NCI-H2081 (cell line): ENCODE results near the gene CHN1.

Experiments used
- DNase-seq, 2 experiments: peaks; one replicate each; lab custom pipeline; 2025; lab: John Stamatoyannopoulos, UW

CHN1 gene

GRCh38 chr2:174768557-174768956, 236.6 kb downstream of the CHN1 start:
- no peak for DNase-seq

- no peak for DNase-seq
These were observed 238.9 kb downstream of the CHN1 start for GRCh38 chr2:174766271-174766670.

- DNase-seq, result no peak
These were observed 239.6 kb downstream of the CHN1 start for GRCh38 chr2:174765576-174765975.

GRCh38 chr2:174764280-174765255, 240.6 kb downstream of the CHN1 start, which contains the start of gene CHRNA1:
Gene CHRNA1 (minus strand): TSS chr2:174764472. CDS start chr2:174764394, 78 bp downstream.
- peak in 1 of 2 experiments; percentile 63 for DNase-seq

- DNase-seq, result no peak
These were observed 241.4 kb downstream of the CHN1 start for GRCh38 chr2:174763780-174764179.

GRCh38 chr2:174762464-174762863, 242.7 kb downstream of the CHN1 start:
- DNase-seq, result no peak

- no peak for DNase-seq
These were observed 243.3 kb downstream of the CHN1 start for GRCh38 chr2:174761837-174762236.

GRCh38 chr2:174760845-174761473, 244.2 kb downstream of the CHN1 start:
- DNase-seq, result no peak

- DNase-seq, result no peak
These were observed 245.7 kb downstream of the CHN1 start for GRCh38 chr2:174759381-174760065.

- DNase-seq, result no peak
These were observed 248.4 kb downstream of the CHN1 start for GRCh38 chr2:174756743-174757142.

- DNase-seq, result no peak
These were observed 252.0 kb downstream of the CHN1 start for GRCh38 chr2:174753038-174753633.

GRCh38 chr2:174752403-174753037, 252.7 kb downstream of the CHN1 start:
- no peak for DNase-seq

GRCh38 chr2:174750923-174751441, 254.2 kb downstream of the CHN1 start:
- no peak for DNase-seq

- DNase-seq, result no peak
These were observed 255.4 kb downstream of the CHN1 start for GRCh38 chr2:174749793-174750192.

GRCh38 chr2:174748948-174749347, 256.2 kb downstream of the CHN1 start:
- peak; percentile 53 to 61 for DNase-seq
